Vagina (tissue), 2 donors: ENCODE measurements around the gene XPNPEP2. TPM values are rescaled to one million over a fixed set of nuclear protein-coding genes. Genes with fewer than 3 reads are reported as not detected.

Experiments
- DNase-seq, 2 donors: peaks; one replicate each; pipeline ENCODE4 v3.0.0-alpha.2; 2017; ENCODE audit errors: extremely low spot score in 2 of 2
- H3K27ac ChIP-seq: fragments of 200-600 bp; sonication (generic); one replicate; pipeline ENCODE4 v1.5.1; 2019
- H3K27me3 ChIP-seq: fragments of 200-600 bp; sonication (generic); one replicate; pipeline ENCODE4 v1.5.1; 2019
- H3K36me3 ChIP-seq, 2 donors: fragments of 200-600 bp; sonication (generic); one replicate each; pipeline ENCODE4 v1.5.1; 2017 to 2019
- H3K4me1 ChIP-seq: fragments of 200-600 bp; sonication (generic); one replicate; pipeline ENCODE4 v1.5.1; 2019
- H3K4me3 ChIP-seq, 2 donors: fragments of 200-600 bp; sonication (generic); 1 replicate in 1 of 2; 2 replicates in 1 of 2; pipeline ENCODE4 v1.5.1; 2016 to 2019
- H3K9me3 ChIP-seq: fragments of 200-600 bp; sonication (generic); one replicate; pipeline ENCODE4 v1.5.1; 2019
- CTCF ChIP-seq, 3 experiments: fragments of 450-650 bp in 2 of 3; fragments of 200-600 bp in 1 of 3; sonication (generic) in 1 of 3; IDR thresholded peaks; one replicate each; pipeline ENCODE4 v1.5.1; 2017 to 2019; ENCODE audit warnings: antibody characterized with exemption in 3 of 3, mild to moderate bottlenecking in 2 of 3, moderate library complexity in 2 of 3
- POLR2A ChIP-seq, 2 donors: fragments of 450-650 bp; IDR thresholded peaks; one replicate each; pipeline ENCODE4 v1.6.1; 2017; ENCODE audit warnings: antibody characterized with exemption in 2 of 2, mild to moderate bottlenecking in 2 of 2, moderate library complexity in 2 of 2
- POLR2AphosphoS5 ChIP-seq, 2 donors: sonication (generic); formaldehyde crosslinking; IDR thresholded peaks; one replicate each; pipeline ENCODE4 v1.9.0; 2017; ENCODE audit warnings: antibody characterized with exemption in 2 of 2, mild to moderate bottlenecking in 2 of 2, low read depth in 1 of 2; ENCODE audit not compliant: insufficient read depth in 1 of 2
- intact Hi-C: fragments of 100-400 bp; cut with DNase I; formaldehyde crosslinking; loops from one replicate; pipeline ENCODE4 v1.15.1; 2023
- total RNA-seq: library from RNA; depleted of rRNA; stranded (reverse); fragments of >200 nt; gene quantifications from one replicate; pipeline ENCODE4 v1.2.3, GENCODE V29; 2016

XPNPEP2 gene
- total RNA-seq, 1 donor from 2014 or later, result 22.3 TPM

DNA sequence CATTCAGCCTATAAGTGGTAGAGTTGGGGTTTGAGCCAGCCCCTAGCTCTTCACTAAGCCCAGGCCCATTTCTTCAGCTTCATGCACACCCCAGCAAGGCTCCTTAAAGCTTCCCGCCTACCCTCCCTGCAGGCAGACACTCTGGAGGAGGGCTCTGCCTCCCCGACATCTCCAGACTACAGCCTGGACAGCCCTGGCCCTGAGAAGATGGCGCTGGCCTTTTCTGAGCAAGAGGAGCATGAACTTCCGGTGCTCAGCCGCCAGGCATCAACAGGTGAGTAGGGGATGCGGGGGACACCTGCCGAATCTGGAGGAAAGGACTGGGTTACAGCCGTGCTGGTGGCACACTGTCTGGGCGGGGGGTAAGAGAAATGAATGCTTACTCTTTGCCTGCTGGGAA is 52.0 kb downstream of the XPNPEP2 start:
- intact Hi-C loops, result no loop called here
- Histone ChIP-seq H3K9me3 (no peaks in the 10 kb centered on the region), H3K36me3 (no peaks in the 10 kb centered on the region), H3K27me3 (no peaks in the 10 kb centered on the region), H3K4me3 (no peak overlapping the region), H3K27ac (no peak overlapping the region), H3K4me1 (no peaks in the 10 kb centered on the region)
- TF ChIP-seq POLR2A (IDR thresholded peaks at IDR 0.05) (no peak), CTCF (IDR thresholded peaks at IDR 0.05) (no peak)
- no peak for DNase-seq

- Histone ChIP-seq H3K4me3 (no peak overlapping the region), H3K27me3 (no peaks in the 10 kb centered on the region), H3K27ac (no peak overlapping the region), H3K9me3 (no peaks in the 10 kb centered on the region), H3K36me3 (no peaks in the 10 kb centered on the region), H3K4me1 (no peaks in the 10 kb centered on the region)
- intact Hi-C loops, result no loop called here
- TF ChIP-seq POLR2A (IDR thresholded peaks at IDR 0.05) (no peak), POLR2AphosphoS5 (IDR thresholded peaks at IDR 0.05; ENCODE audit: insufficient read depth in 1 of 2, low read depth in 1 of 2) (no peak), CTCF (IDR thresholded peaks at IDR 0.05) (no peak)
- no peak for DNase-seq
Observed at GRCh38 chrX:129791336-129791735, 52.6 kb downstream of the XPNPEP2 start.

GRCh38 chrX:129791961-129792570 is 53.3 kb downstream of the XPNPEP2 start:
- Histone ChIP-seq H3K27ac (no peak overlapping the region), H3K9me3 (no peaks in the 10 kb centered on the region), H3K4me3 (no peak overlapping the region), H3K36me3 (no peaks in the 10 kb centered on the region), H3K4me1 (no peaks in the 10 kb centered on the region), H3K27me3 (no peaks in the 10 kb centered on the region)
- TF ChIP-seq POLR2A (IDR thresholded peaks at IDR 0.05), result no peak
- no peak for TF ChIP-seq POLR2AphosphoS5 (IDR thresholded peaks at IDR 0.05; ENCODE audit: insufficient read depth in 1 of 2, low read depth in 1 of 2)
- no peak for TF ChIP-seq CTCF (IDR thresholded peaks at IDR 0.05)
- intact Hi-C loops, result no loop called here
- DNase-seq, result no peak

DNA sequence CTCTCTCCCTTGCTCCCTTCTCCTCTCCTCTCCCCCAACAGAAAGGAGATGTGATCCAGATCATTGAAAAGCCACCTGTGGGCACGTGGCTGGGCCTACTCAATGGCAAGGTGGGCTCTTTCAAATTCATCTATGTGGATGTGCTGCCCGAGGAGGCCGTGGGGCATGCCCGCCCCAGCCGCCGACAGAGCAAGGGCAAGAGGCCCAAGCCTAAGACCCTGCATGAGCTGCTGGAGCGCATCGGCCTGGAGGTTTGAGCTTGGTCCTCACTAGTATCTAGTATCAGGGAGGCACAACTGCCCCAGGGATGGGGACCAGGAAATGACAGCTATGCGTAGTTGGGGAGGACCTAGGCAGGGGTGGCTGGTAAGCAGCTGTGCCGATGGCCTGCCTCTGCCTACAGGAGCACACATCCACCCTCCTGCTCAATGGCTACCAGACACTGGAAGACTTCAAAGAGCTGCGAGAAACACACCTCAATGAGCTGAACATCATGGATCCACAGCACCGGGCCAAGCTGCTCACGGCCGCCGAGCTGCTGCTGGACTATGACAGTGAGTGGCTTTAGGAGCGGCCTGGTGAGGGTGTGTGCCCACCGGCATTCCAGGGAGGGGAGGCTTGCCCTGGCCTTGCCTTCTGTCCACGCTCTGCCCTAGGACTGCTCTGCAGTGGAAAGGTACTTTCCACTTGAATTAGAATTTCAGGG is 54.0 kb downstream of the XPNPEP2 start:
- TF ChIP-seq CTCF (IDR thresholded peaks at IDR 0.05) (no peak), POLR2AphosphoS5 (IDR thresholded peaks at IDR 0.05; ENCODE audit: insufficient read depth in 1 of 2, low read depth in 1 of 2) (no peak), POLR2A (IDR thresholded peaks at IDR 0.05) (no peak)
- no peaks in the 10 kb centered on the region for H3K9me3 ChIP-seq
- no peaks in the 10 kb centered on the region for H3K36me3 ChIP-seq
- H3K27me3 ChIP-seq, result no peaks in the 10 kb centered on the region
- no peak overlapping the region for H3K27ac ChIP-seq
- H3K4me3 ChIP-seq, result no peak overlapping the region
- intact Hi-C loops, result no loop called here
- DNase-seq, result no peak
- H3K4me1 ChIP-seq, result no peaks in the 10 kb centered on the region

DNA sequence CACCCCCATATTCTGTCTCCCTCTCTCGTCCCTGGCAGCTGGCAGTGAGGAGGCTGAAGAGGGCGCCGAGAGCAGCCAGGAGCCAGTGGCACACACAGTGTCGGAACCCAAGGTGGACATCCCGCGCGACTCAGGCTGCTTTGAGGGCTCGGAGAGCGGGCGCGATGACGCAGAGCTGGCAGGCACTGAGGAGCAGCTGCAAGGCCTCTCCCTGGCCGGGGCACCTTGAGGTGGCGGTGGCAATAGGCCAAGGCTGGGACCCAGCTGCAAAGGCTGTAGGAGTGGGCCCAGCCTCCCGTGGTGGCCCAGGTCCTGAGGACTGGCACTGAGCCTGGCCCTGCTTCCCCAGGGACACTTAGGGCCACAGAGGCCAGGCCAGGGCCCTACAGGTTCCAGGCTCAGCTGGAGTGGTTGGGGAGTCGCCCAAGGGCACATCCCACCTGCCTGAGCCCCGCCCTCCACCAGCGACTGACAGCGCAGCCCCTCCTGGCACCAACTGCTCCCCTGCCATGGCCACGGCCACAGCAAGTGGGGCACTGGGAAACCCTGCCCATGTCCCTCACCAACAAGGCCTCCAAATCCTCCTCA is 54.9 kb downstream of the XPNPEP2 start:
- Histone ChIP-seq H3K27ac (no peak overlapping the region), H3K4me3 (no peak overlapping the region), H3K36me3 (no peaks in the 10 kb centered on the region), H3K4me1 (no peaks in the 10 kb centered on the region), H3K9me3 (no peaks in the 10 kb centered on the region), H3K27me3 (no peaks in the 10 kb centered on the region)
- intact Hi-C loops, result no loop called here
- TF ChIP-seq POLR2AphosphoS5 (IDR thresholded peaks at IDR 0.05; ENCODE audit: insufficient read depth in 1 of 2, low read depth in 1 of 2), result no peak
- DNase-seq, result no peak
